Measurements from ENCODE around the gene SNAPC4. TPM values are rescaled to one million over a fixed set of nuclear protein-coding genes. Genes with fewer than 3 reads are reported as not detected.

The SNAPC4 gene
- total RNA-seq, 1 donor from 2014 or later = 13.5 TPM

- Mint-ChIP-seq H3K27ac (ENCODE audit: unreplicated experiment) (no peak overlapping the region), H3K4me1 (ENCODE audit: unreplicated experiment) (peaks cover 7% of the 10 kb centered on the region), H3K27me3 (ENCODE audit: unreplicated experiment) (peaks cover 17% of the 10 kb centered on the region), H3K36me3 (ENCODE audit: low read depth, unreplicated experiment) (peaks cover 21% of the 10 kb centered on the region), H3K9me3 (ENCODE audit: unreplicated experiment) (no peaks in the 10 kb centered on the region), H3K4me3 (ENCODE audit: unreplicated experiment) (peak overlapping the region; percentile 18)
- DNase-seq (ENCODE audit: low spot score) = no peak
- no peak for TF ChIP-seq CTCF (IDR thresholded peaks at IDR 0.05; ENCODE audit: unreplicated experiment)
These were observed 4.2 kb upstream of the SNAPC4 start for GRCh38 chr9:136403915-136404800.

GRCh38 chr9:136403538-136403914 is 3.6 kb upstream of the SNAPC4 start:
- Mint-ChIP-seq H3K4me3 (ENCODE audit: unreplicated experiment) (no peak overlapping the region), H3K27me3 (ENCODE audit: unreplicated experiment) (peaks cover 18% of the 10 kb centered on the region), H3K9me3 (ENCODE audit: unreplicated experiment) (no peaks in the 10 kb centered on the region), H3K27ac (ENCODE audit: unreplicated experiment) (no peak overlapping the region), H3K4me1 (ENCODE audit: unreplicated experiment) (peaks cover 7% of the 10 kb centered on the region), H3K36me3 (ENCODE audit: low read depth, unreplicated experiment) (peaks cover 20% of the 10 kb centered on the region)
- TF ChIP-seq CTCF (IDR thresholded peaks at IDR 0.05; ENCODE audit: unreplicated experiment) = no peak
- DNase-seq (ENCODE audit: low spot score) = no peak

GRCh38 chr9:136402067-136402466 is 2.1 kb upstream of the SNAPC4 start:
- H3K36me3 Mint-ChIP-seq (ENCODE audit: low read depth, unreplicated experiment) = peaks cover 17% of the 10 kb centered on the region
- peaks cover 18% of the 10 kb centered on the region for H3K27me3 Mint-ChIP-seq (ENCODE audit: unreplicated experiment)
- no peak overlapping the region for H3K27ac Mint-ChIP-seq (ENCODE audit: unreplicated experiment)
- DNase-seq (ENCODE audit: low spot score) = no peak
- H3K9me3 Mint-ChIP-seq (ENCODE audit: unreplicated experiment) = no peaks in the 10 kb centered on the region
- H3K4me1 Mint-ChIP-seq (ENCODE audit: unreplicated experiment) = peaks cover 7% of the 10 kb centered on the region
- no peak for TF ChIP-seq CTCF (IDR thresholded peaks at IDR 0.05; ENCODE audit: unreplicated experiment)
- no peak overlapping the region for H3K4me3 Mint-ChIP-seq (ENCODE audit: unreplicated experiment)

GRCh38 chr9:136401173-136401922 is 1.4 kb upstream of the SNAPC4 start:
- peaks cover 7% of the 10 kb centered on the region for H3K4me1 Mint-ChIP-seq (ENCODE audit: unreplicated experiment)
- H3K9me3 Mint-ChIP-seq (ENCODE audit: unreplicated experiment) = no peaks in the 10 kb centered on the region
- peaks cover 18% of the 10 kb centered on the region for H3K27me3 Mint-ChIP-seq (ENCODE audit: unreplicated experiment)
- no peak overlapping the region for H3K27ac Mint-ChIP-seq (ENCODE audit: unreplicated experiment)
- TF ChIP-seq CTCF (IDR thresholded peaks at IDR 0.05; ENCODE audit: unreplicated experiment) = no peak
- DNase-seq (ENCODE audit: low spot score) = no peak
- peaks cover 22% of the 10 kb centered on the region for H3K36me3 Mint-ChIP-seq (ENCODE audit: low read depth, unreplicated experiment)
- H3K4me3 Mint-ChIP-seq (ENCODE audit: unreplicated experiment) = peak overlapping the region; percentile 37

All from endothelial cell (in vitro differentiated cells).